GM03348 (cell line): Measurements from ENCODE around the gene NSUN7.
"Not testable (repeated sequence)": the region's sequence is repeated elsewhere in the genome, so short reads cannot be mapped to it uniquely, and the experiment has no call there.

ENCODE experiments used
- DNase-seq: peaks from one replicate; pipeline ENCODE4 v3.0.0; 2012; ENCODE audit warnings: low spot score

NSUN7 gene

DNA sequence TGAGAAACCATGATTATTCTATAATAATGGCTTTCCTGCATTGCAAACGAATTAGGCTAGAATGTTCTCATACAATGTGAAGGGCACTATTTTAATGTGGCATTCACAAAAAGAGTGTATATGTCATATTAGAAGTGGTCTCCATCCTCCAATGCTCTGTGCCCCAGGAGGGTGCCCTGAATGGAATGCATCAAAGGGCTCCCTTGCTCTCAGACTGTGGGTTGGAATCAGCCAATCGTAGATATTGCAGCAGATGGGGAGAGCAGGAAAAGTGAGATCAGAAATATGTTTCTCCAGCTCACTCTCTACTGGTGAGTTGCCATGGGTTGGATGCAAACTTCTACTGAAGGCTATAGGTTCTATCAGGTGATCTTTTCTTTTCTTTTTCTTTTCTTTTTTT, 11.9 kb upstream of the NSUN7 start:
- no peak for DNase-seq

DNA sequence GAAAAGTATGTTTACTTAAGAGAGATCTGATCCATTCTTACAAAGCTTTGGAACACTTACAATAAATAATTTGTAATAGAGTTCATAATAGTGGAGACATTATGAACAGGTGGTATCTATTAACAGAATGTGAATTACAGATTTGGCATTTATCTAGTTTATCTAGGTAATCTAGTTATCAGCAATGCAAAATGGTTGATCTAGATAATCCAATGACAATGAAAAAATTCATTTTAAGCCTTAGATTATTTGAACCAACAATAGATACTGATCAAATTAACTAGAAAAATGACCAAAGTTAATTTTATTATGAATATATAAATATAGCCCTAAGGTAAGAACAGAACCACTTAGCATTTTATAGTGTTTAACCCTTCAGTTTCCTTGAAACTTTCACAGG, 10.4 kb upstream of the NSUN7 start:
- DNase-seq, result no peak

DNA sequence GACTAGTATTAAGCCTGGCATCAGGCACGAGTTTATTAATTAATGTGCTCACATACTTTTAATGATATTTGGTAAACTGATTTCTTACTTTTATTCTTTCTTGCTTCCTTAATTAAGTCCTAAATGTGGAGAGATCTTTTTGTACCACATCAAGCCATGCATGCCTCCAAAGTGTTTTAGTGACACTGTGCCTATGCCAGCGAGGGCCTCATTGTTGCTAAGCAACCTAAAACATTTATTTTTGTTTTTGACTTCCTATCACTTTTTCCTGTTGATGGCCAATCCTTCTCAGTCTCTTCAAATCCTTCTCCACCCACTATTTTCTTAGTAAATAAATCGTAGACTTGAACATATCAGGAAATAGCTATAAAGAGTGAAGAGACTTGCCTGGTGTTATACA, 5.5 kb upstream of the NSUN7 start:
- DNase-seq, result no peak

DNA sequence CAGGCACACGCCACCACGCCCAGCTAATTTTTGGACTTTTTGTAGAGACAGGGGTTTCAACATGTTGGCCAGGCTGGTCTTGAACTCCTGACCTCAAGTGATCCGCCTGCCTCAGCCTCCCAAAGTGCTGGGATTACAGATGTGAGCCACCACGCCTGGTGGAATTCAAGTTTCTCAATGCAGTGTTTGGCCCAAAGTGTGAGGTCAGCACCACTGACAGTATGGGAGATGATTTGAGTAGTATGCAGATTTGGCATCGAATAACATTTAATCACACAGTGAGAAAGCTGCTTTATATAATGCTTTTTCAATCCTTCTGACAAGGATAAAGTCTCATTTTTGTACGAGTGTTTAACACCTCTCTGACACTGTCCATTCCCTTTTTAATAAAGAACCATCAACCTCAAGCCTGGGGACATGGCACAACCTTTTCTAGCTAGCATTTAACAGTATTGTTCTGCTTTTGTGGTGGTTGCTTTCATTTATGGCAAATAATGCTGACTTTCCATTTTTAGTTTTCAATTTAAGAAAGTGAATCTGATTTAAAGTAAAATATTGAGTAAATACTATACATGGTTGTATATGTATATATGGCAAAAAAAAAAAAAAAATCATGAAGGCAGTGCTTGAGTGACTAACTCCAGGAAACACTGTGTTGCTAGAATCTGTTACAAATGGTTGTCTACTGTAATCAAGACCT, 4.3 kb upstream of the NSUN7 start:
- no peak for DNase-seq

DNA sequence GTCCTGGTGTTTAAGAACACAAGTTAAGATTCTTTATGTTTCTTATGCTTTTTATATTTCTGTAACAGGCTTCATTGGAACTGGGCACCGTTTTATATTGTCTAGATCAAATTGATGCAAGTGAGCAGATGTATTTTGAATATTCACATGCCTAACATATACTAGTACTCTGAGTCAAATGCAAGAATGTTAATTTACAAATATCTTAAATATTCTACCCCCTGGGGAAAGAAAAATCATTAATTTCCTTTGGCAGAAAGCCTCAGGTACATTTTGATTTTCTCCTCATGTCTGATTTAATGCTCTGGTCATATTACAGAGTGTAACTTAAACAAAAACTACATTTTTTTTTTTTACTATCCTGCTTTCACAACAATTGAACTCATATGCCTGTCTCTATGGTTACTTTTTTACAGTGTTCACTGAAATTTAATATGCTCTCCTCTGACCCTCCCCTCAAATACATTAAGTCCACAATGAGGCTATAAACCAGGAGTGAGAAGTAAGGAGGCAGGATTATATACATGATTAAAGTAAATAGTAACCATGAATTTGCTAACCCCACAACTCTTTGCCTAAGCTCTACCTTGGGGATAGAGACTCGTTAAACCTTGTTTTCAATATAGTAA, 2.4 kb upstream of the NSUN7 start:
- no peak for DNase-seq

DNA sequence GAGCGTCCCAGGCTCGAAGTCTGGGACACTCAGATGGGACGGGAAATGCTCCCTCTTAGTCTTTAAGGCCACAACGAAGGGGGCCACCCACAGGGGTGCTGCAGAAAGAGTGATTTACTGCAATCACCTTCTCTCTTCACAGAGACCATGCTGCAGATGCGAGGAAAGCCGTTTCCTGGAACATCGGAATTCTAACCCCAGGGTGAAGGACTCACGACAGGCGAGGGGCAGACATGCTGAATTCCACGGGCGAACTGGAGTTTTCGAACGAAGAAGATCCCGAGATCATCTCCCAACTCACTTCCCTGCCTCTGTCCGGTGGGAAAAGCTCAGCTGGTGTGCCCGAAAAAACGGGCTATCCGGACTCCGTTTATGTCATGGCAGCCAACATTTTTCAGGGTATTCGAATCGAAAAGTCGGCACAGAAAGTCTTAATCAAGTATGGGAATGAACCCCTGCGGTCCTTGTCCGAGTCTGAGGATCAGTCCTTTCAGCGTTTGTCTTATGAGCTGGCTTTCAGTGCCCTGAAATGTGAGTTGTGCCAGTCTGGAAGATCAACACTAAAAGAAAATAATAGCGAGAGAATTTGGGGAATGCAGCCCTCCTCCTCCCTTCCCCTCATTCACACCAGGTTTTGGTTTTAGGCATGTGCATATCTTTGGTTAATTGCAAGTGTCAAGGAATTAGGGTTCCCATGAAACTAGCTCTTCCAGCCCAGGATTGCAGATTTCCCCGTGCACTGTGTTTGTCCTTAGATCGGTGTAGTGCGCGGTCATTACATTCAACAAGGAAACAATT, 905 bp downstream of the NSUN7 start:
- DNase-seq, result peak; percentile 36

DNA sequence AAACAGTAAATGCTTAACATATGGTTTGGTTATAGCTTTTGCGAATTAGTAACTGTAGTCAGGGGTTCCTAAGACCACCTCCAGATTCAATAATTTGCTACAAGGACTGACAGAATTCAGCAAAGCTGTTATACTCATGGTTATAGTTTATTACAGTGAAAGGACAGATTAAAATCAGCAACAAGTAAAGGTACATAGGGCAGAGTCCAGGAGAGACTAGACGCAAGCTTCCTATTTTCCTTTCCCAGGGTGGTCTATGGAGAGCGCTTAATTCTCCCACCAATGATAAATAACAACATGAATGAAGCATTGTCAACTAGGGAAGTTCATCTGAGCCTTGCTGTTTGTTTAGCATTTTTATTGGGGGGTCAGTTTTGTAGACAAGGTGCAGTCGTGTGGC, 5.9 kb downstream of the NSUN7 start:
- no peak for DNase-seq

DNA sequence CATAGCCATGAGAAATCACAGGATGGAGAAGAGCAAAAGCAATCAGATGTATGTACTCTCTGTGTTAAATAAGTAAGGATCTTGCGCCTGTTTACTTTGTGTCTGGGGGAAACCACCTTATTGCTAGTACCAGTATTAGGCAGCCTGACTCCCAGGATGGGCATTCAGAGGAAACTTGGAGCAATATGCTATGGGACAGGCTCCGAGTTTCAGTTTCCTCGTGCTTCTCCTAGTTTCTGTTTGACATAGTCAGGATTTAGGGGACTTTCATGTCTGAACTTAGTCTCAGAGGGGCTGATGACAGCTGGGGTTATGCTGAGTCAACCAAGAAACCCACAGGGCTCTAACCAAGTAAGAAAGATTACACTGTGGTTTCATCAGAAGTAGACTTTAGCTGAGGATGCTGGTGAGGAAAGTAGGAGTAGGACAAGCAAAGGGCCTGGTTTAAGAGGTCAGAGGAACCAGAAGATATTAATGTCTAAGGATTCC, 13.5 kb downstream of the NSUN7 start:
- DNase-seq, result peak; percentile 50

DNA sequence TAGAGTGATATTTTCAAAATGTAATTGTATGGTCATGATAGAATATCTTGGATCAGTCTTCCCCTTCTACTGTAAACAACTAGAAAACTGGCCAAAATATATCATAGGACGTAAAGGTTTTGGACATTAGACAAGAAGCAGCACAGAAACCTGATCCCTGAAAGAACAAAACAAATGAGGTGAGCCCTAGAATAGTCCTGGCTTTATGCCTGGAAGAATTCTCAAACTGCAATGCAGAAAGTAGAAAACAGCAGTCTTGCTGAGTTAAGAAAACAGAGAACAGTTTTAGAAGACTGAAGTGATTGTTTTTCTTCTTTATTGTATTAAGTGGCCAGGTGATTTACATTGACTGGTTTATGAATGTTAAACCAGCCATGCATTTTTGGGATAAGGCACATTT, 19.5 kb downstream of the NSUN7 start:
- DNase-seq, result no peak

- DNase-seq, result no peak
These were observed 28.3 kb downstream of the NSUN7 start for GRCh38 chr4:40778090-40778489.

GRCh38 chr4:40782876-40783275, 33.1 kb downstream of the NSUN7 start:
- no peak for DNase-seq

- DNase-seq, result no peak
These were observed 36.0 kb downstream of the NSUN7 start for GRCh38 chr4:40785727-40786126.

GRCh38 chr4:40788331-40788730, 38.6 kb downstream of the NSUN7 start:
- DNase-seq, result no peak

- no peak for DNase-seq
These were observed 39.3 kb downstream of the NSUN7 start for GRCh38 chr4:40789031-40789430.

GRCh38 chr4:40789771-40790170, 40.0 kb downstream of the NSUN7 start:
- no peak for DNase-seq

DNA sequence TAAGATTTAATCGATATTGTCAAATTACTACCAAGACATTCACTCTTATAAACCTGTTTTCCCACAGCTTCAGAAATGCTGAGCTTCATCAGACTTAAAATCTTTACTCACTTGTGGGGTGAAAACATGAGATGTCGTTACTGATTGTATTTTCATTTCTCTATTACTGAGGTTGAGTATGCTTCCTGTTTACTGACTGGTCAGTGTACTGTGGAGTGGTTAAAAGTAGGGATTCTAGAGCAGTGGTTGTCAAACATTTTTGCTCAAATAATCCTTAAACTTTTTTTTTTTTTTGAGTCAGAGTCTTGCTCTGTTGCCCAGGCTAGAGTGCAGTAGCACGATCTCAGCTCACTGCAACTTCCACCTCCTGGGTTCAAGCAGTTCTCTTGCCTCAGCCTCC, 50.3 kb downstream of the NSUN7 start:
- DNase-seq, result no peak

DNA sequence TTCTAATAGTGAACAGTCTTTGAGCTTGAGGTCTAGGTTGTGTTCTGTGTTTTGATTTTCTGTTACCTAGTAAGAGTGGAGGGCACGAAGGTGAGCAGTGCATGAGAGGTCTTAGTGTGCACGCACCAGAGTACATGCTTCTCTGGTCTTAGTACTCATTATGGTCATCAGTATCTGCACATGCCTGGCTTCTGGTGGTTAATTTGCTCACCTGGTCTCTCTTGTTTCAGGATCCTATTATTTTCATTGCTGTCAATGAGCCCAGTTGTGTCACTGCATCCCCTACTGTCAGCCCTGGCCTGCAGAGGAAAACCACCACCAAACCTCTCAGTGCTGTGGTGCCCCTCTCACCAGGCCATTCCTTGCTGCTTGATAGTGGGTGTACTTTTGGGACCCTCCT, 54.8 kb downstream of the NSUN7 start:
- no peak for DNase-seq

- no peak for DNase-seq
These were observed 59.2 kb downstream of the NSUN7 start for GRCh38 chr4:40808926-40809457.

GRCh38 chr4:40811956-40812355, 62.2 kb downstream of the NSUN7 start:
- no peak for DNase-seq

DNA sequence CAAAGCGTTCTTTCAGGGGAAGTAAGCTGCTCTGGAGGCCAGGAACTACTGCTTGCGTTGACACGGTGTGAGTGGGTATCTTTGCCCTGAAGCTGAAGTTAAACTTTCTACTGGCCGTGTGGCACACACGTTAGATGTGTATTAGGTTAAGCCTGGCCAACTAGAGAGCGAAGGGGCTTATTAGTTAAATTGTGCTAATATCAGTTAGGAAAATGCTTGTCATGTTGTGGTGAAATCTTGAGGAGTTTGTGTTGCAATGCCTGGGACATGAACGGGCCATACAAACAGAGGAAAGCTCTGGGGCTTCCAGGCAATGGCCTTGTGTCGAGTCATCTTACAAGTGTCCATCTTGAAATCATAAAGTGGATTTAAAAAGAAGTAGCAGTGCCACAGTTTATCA, 62.6 kb downstream of the NSUN7 start:
- DNase-seq, result no peak

DNA sequence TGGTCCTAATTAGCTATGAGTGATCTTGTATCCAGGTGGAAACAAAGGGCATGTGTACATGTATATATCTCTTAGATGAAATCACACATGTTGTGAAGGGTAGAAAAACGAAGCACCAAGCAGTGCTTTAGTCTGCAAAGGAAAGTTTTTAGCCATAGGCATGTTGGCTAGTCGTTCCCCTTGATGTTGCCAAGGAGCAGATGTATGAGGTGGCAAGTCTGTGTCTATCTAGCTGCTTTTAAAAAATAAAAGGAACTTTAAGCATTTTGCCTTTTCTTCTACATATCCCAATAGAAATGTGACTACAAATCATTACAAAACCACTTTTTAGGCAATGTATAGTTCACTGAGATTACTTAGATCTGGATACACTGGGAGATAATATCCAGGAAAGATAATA, 63.1 kb downstream of the NSUN7 start:
- DNase-seq, result no peak

DNA sequence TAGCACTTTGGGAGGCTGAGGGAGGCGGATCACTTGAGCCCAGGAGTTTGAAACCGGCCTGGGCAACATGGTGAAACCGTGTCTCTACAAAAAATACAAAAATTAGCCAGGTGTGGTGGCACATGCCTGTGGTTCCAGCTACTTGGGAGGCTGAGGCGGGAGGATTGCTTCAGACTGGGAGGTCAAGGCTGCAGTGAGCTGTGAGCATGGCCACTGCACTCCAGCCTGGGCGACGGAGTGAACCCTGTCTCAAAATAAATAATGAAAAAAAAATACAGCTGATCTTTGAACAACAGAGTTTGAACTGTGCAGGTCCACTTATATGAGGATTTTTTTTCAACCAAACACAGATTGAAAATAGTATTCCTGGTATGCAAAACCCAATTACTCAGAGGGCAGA, 67.4 kb downstream of the NSUN7 start:
- not testable (repeated sequence) for DNase-seq

GRCh38 chr4:40820101-40820500, 70.3 kb downstream of the NSUN7 start:
- DNase-seq, result no peak
